AG08396 (cell line): ENCODE data around the gene RAE1.
"Not testable (repeated sequence)": the region's sequence is repeated elsewhere in the genome, so short reads cannot be mapped to it uniquely, and the experiment has no call there.

Experiments used
- DNase-seq: peaks from one replicate; pipeline ENCODE4 v3.0.0; 2012; ENCODE audit warnings: low spot score, mixed read lengths

RAE1 gene

GRCh38 chr20:57326667-57327455, 24.2 kb upstream of the RAE1 start:
- DNase-seq, result no peak

- DNase-seq, result no peak
Observed at GRCh38 chr20:57327820-57328219, 23.2 kb upstream of the RAE1 start.

- no peak for DNase-seq
Observed at GRCh38 chr20:57329608-57330221, 21.3 kb upstream of the RAE1 start, which contains the start of gene SPO11. Gene SPO11, plus strand, starts transcription at chr20:57329803. Its CDS starts 65 bp downstream, at chr20:57329868.

- no peak for DNase-seq
Observed at GRCh38 chr20:57330998-57331397, 20.1 kb upstream of the RAE1 start.

- DNase-seq, result no peak
Observed at GRCh38 chr20:57332105-57333089, 18.7 kb upstream of the RAE1 start.

GRCh38 chr20:57335392-57335791, 15.7 kb upstream of the RAE1 start:
- DNase-seq, result no peak

GRCh38 chr20:57341663-57342062, 9.4 kb upstream of the RAE1 start:
- no peak for DNase-seq

GRCh38 chr20:57342829-57343228, 8.2 kb upstream of the RAE1 start:
- no peak for DNase-seq

- peak; percentile 35 for DNase-seq
Observed at GRCh38 chr20:57346477-57346876, 4.6 kb upstream of the RAE1 start.

- DNase-seq, result no peak
Observed at GRCh38 chr20:57347393-57347792, 3.7 kb upstream of the RAE1 start.

GRCh38 chr20:57348200-57348921, 2.7 kb upstream of the RAE1 start:
- DNase-seq, result not testable (repeated sequence)

GRCh38 chr20:57348922-57349574, 2.0 kb upstream of the RAE1 start:
- not testable (repeated sequence) for DNase-seq

- no peak for DNase-seq
Observed at GRCh38 chr20:57350081-57350710, 859 bp upstream of the RAE1 start.

GRCh38 chr20:57350726-57351041, 371 bp upstream of the RAE1 start:
- not testable (repeated sequence) for DNase-seq

GRCh38 chr20:57352305-57352704, 1.2 kb downstream of the RAE1 start:
- no peak for DNase-seq

- no peak for DNase-seq
Observed at GRCh38 chr20:57353351-57353750, 2.3 kb downstream of the RAE1 start.

- peak; percentile 83 for DNase-seq
Observed at GRCh38 chr20:57361517-57361916, 10.5 kb downstream of the RAE1 start.

GRCh38 chr20:57364451-57364850, 13.4 kb downstream of the RAE1 start:
- no peak for DNase-seq

- no peak for DNase-seq
Observed at GRCh38 chr20:57369596-57369995, 18.5 kb downstream of the RAE1 start.

- DNase-seq, result no peak
Observed at GRCh38 chr20:57370316-57370715, 19.3 kb downstream of the RAE1 start.

GRCh38 chr20:57371363-57371762, 20.3 kb downstream of the RAE1 start:
- DNase-seq, result no peak
